ENCODE data around the gene ANXA2. TPM values are rescaled to one million over a fixed set of nuclear protein-coding genes. Genes with fewer than 3 reads are reported as not detected.

Gene ANXA2
- total RNA-seq, 2 donors from 2014 or later = 214 to 388 TPM

- H3K9me3 ChIP-seq = no peaks in the 10 kb centered on the region
- no peak overlapping the region for H3K4me3 ChIP-seq
- peaks cover 36% of the 10 kb centered on the region for H3K36me3 ChIP-seq
- H3K27me3 ChIP-seq = no peaks in the 10 kb centered on the region
- peaks cover 0 to 52% of the 10 kb centered on the region in 2 donors for H3K4me1 ChIP-seq
- no peak for DNase-seq (ENCODE audit: low spot score)
- H3K27ac ChIP-seq = no peak overlapping the region
- no peak for TF ChIP-seq CTCF (IDR thresholded peaks at IDR 0.05)
These were observed 13.2 kb downstream of the ANXA2 start for GRCh38 chr15:60384526-60385126.

- peaks cover 0 to 52% of the 10 kb centered on the region in 2 donors for H3K4me1 ChIP-seq
- no peak for TF ChIP-seq CTCF (IDR thresholded peaks at IDR 0.05)
- peaks cover 36% of the 10 kb centered on the region for H3K36me3 ChIP-seq
- no peaks in the 10 kb centered on the region for H3K27me3 ChIP-seq
- no peaks in the 10 kb centered on the region for H3K9me3 ChIP-seq
- DNase-seq (ENCODE audit: low spot score) = no peak
- no peak overlapping the region for H3K27ac ChIP-seq
- no peak overlapping the region for H3K4me3 ChIP-seq
These were observed 13.7 kb downstream of the ANXA2 start for GRCh38 chr15:60384053-60384452.

- no peak overlapping the region for H3K27ac ChIP-seq
- H3K36me3 ChIP-seq = peaks cover 36% of the 10 kb centered on the region
- no peaks in the 10 kb centered on the region for H3K27me3 ChIP-seq
- TF ChIP-seq CTCF (IDR thresholded peaks at IDR 0.05) = no peak
- no peak for DNase-seq (ENCODE audit: low spot score)
- H3K9me3 ChIP-seq = no peaks in the 10 kb centered on the region
- H3K4me1 ChIP-seq = peaks cover 0 to 55% of the 10 kb centered on the region in 2 donors
- no peak overlapping the region for H3K4me3 ChIP-seq
These were observed 14.8 kb downstream of the ANXA2 start for GRCh38 chr15:60382773-60383674.

GRCh38 chr15:60381148-60381788 lies 16.5 kb downstream of the ANXA2 start:
- H3K36me3 ChIP-seq = peaks cover 49% of the 10 kb centered on the region
- no peaks in the 10 kb centered on the region for H3K9me3 ChIP-seq
- no peaks in the 10 kb centered on the region for H3K27me3 ChIP-seq
- TF ChIP-seq CTCF (IDR thresholded peaks at IDR 0.05) = no peak
- H3K27ac ChIP-seq = no peak overlapping the region
- peaks cover 0 to 62% of the 10 kb centered on the region in 2 donors for H3K4me1 ChIP-seq
- no peak overlapping the region for H3K4me3 ChIP-seq
- no peak for DNase-seq (ENCODE audit: low spot score)

GRCh38 chr15:60379525-60380274 lies 18.1 kb downstream of the ANXA2 start:
- H3K27ac ChIP-seq = peak overlapping the region; percentile 33 to 37
- no peak overlapping the region for H3K4me3 ChIP-seq
- peaks cover 47% of the 10 kb centered on the region for H3K36me3 ChIP-seq
- DNase-seq (ENCODE audit: low spot score) = no peak
- peaks cover 0 to 67% of the 10 kb centered on the region in 2 donors for H3K4me1 ChIP-seq
- H3K9me3 ChIP-seq = no peaks in the 10 kb centered on the region
- no peak for TF ChIP-seq CTCF (IDR thresholded peaks at IDR 0.05)
- H3K27me3 ChIP-seq = no peaks in the 10 kb centered on the region
